HEK293 (cell line): Measurements from ENCODE around the gene ART5.
"Not testable (repeated sequence)": the region's sequence is repeated elsewhere in the genome, so short reads cannot be mapped to it uniquely, and the experiment has no call there.

ENCODE experiments used
- CTCF ChIA-PET: fragments of 350-600 bp; formaldehyde crosslinking; extraction: SDS; loops from one replicate; lab custom pipeline; 2021; ENCODE audit warnings: antibody characterized with exemption; lab: Yijun Ruan, JAX
- POLR2A ChIA-PET: fragments of 300-600 bp; formaldehyde crosslinking; extraction: SDS; loops from one replicate; lab custom pipeline; 2020; ENCODE audit warnings: antibody characterized with exemption, inconsistent platforms; lab: Yijun Ruan, JAX
- H3K27ac ChIP-seq: fragments of 200-500 bp; sonication (Bioruptor generic); 2 replicates; pipeline ENCODE4 v1.5.1; 2014; ENCODE audit warnings: low read depth, low read length, control low read depth, inconsistent platforms; ENCODE audit errors: extremely low read depth
- H3K36me3 ChIP-seq, 2 experiments: fragments of 200-500 bp in 1 of 2; sonication (Bioruptor generic) in 1 of 2; 1 replicate in 1 of 2; 2 replicates in 1 of 2; pipeline ENCODE4 v1.5.1; 2014 to 2017; ENCODE audit warnings: inconsistent platforms in 2 of 2, low read length in 2 of 2; ENCODE audit not compliant: control insufficient read depth in 2 of 2, insufficient read depth in 1 of 2
- H3K4me1 ChIP-seq: fragments of 200-500 bp; sonication (Bioruptor generic); 2 replicates; pipeline ENCODE4 v1.5.1; 2014; ENCODE audit warnings: mild to moderate bottlenecking, low read length, inconsistent platforms; ENCODE audit not compliant: control insufficient read depth, insufficient read depth
- H3K4me3 ChIP-seq: 2 replicates; pipeline ENCODE4 v1.5.1; 2011; ENCODE audit warnings: low read depth, mild to moderate bottlenecking, control low read depth, low read length, moderate library complexity
- H3K9me3 ChIP-seq: fragments of 200-500 bp; sonication (Bioruptor generic); 2 replicates; pipeline ENCODE4 v1.5.1; 2014; ENCODE audit warnings: low read depth, low read length, inconsistent platforms; ENCODE audit not compliant: control insufficient read depth, insufficient read depth
- ATF2 ChIP-seq: fragments of 450-650 bp; formaldehyde crosslinking; IDR thresholded peaks from 2 replicates; pipeline ENCODE4 v1.5.1; 2016; ENCODE audit warnings: missing biosample characterization, missing genetic modification characterization, low read depth
- BCL6B ChIP-seq: fragments of 450-650 bp; formaldehyde crosslinking; IDR thresholded peaks from 2 replicates; pipeline ENCODE4 v1.5.1; 2017; ENCODE audit warnings: missing biosample characterization, missing genetic modification characterization
- KLF1 ChIP-seq: fragments of 450-650 bp; formaldehyde crosslinking; IDR thresholded peaks from 2 replicates; pipeline ENCODE4 v1.5.1; 2016; ENCODE audit warnings: missing biosample characterization, missing genetic modification characterization
- KLF10 ChIP-seq: fragments of 450-650 bp; IDR thresholded peaks from 2 replicates; pipeline ENCODE4 v1.5.1; 2018; ENCODE audit warnings: missing biosample characterization, mild to moderate bottlenecking, missing genetic modification characterization
- PRDM2 ChIP-seq: fragments of 450-650 bp; formaldehyde crosslinking; IDR thresholded peaks from 2 replicates; pipeline ENCODE4 v1.5.1; 2016; ENCODE audit warnings: missing biosample characterization, missing genetic modification characterization, borderline replicate concordance
- ZFHX2 ChIP-seq: fragments of 450-650 bp; formaldehyde crosslinking; conservative IDR thresholded peaks from 2 replicates; pipeline ENCODE4 v1.5.1; 2016; ENCODE audit warnings: missing biosample characterization, missing genetic modification characterization
- ZFP41 ChIP-seq: fragments of 450-650 bp; formaldehyde crosslinking; IDR thresholded peaks from 2 replicates; pipeline ENCODE4 v1.5.1; 2016; ENCODE audit warnings: missing biosample characterization, missing genetic modification characterization, borderline replicate concordance
- ZNF133 ChIP-seq: fragments of 450-650 bp; formaldehyde crosslinking; IDR thresholded peaks from 2 replicates; pipeline ENCODE4 v1.5.1; 2016; ENCODE audit warnings: missing biosample characterization, missing genetic modification characterization
- ZNF184 ChIP-seq: fragments of 450-650 bp; IDR thresholded peaks from 2 replicates; pipeline ENCODE4 v1.5.1; 2018; ENCODE audit warnings: missing biosample characterization, mild to moderate bottlenecking, missing genetic modification characterization
- ZNF48 ChIP-seq: fragments of 450-650 bp; formaldehyde crosslinking; IDR thresholded peaks from 2 replicates; pipeline ENCODE4 v1.5.1; 2016; ENCODE audit warnings: missing biosample characterization, missing genetic modification characterization
- ZNF645 ChIP-seq: fragments of 450-650 bp; formaldehyde crosslinking; IDR thresholded peaks from 2 replicates; pipeline ENCODE4; 2016; ENCODE audit warnings: missing biosample characterization, missing genetic modification characterization
- ZNF701 ChIP-seq: fragments of 450-650 bp; formaldehyde crosslinking; IDR thresholded peaks from 2 replicates; pipeline ENCODE4 v1.5.1; 2016; ENCODE audit warnings: missing biosample characterization, missing genetic modification characterization
- TF ChIP-seq, protein P1 (sequence below): fragments of 450-650 bp; formaldehyde crosslinking; conservative IDR thresholded peaks from 2 replicates; pipeline ENCODE4 v1.5.1; 2016; ENCODE audit warnings: low read depth, missing biosample characterization, missing genetic modification characterization

Gene ART5

DNA sequence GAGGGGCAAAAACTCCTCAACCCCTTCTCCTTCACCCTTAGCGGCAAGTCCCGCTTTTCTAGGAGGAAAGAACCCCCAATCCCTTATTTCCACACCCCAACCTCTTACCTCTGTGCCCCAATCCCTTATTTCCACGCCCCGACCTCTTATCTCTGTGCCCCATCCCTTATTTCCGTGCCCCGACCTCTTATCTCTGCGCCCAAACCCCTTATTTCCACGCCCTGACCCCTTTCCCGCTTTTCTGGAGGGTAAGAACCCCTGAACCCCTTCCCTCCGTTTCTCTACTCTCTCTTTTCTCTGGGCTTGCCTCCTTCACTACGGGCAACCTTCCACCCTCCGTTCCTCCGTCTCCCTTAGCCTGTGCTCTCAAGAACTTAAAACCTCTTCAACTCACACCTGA is 7.1 kb upstream of the ART5 start:
- H3K4me3 ChIP-seq, H3K36me3 ChIP-seq, H3K4me1 ChIP-seq, H3K9me3 ChIP-seq, POLR2A ChIA-PET, CTCF ChIA-PET, H3K27ac ChIP-seq: not testable (repeated sequence)

DNA sequence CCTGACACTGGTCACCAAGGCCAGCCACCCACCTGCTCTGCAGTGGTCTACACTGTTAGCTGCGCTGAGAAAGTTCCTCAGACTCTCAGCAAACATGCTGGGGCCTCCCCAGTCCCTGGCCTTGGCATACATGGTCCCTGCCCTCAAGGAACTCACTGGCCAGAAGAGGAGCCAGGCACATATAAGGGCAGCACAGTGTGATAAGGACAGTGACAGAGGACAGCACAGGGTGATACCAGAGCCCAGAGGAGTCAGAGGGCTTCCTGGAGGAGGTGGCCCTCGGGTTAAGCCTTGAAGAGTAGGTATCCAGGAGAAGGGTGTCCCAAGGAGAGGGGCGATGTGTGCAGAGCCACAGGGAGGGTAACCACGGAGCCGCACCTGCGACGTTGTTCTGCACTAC is 3.8 kb upstream of the ART5 start:
- Histone ChIP-seq H3K4me3 (no peak overlapping the region), H3K36me3 (no peaks in the 10 kb centered on the region), H3K9me3 (no peaks in the 10 kb centered on the region)
- ChIA-PET CTCF (interaction anchor here (0.7 kb wide), 1 partner anchor 1361 kb away, joined by 3 read pairs; no protein-coding TSS in a partner anchor), POLR2A (no interaction called here)
- TF ChIP-seq ZNF48: no peak
- no peak for TF ChIP-seq BCL6B
- no peak for TF ChIP-seq ZNF184
- TF ChIP-seq ATF2: no peak
- TF ChIP-seq ZNF701 (tag by site-specific recombination): no peak
- no peak for TF ChIP-seq ZFHX2 (tag by site-specific recombination)
- TF ChIP-seq ZNF645 (tag by site-specific recombination): no peak
- TF ChIP-seq, all 188 proteins: peak for 0
- H3K27ac ChIP-seq: no peak overlapping the region
- H3K4me1 ChIP-seq: no peaks in the 10 kb centered on the region

DNA sequence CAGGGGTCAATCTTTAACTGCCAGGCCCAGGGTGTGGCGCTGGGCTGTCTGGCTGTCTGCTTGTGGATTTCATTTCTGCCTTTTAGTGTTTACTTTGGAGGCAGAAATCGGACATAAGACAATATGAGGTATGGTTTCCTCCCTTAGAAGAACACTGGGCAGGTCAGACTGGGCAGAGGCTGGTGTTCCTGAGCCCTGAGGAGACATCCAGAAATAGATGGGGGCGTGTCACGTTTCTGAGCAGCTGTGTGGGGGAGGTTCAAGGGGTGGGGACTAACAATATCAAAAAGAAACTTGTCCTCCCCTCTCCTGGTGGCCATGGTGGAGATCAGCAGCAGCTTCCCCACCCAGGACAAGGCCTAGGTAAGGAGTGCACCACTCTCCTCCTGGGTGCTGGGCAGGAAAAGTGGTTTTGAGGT is 3.0 kb upstream of the ART5 start, which contains the start of gene ART1:
Gene ART1, plus strand, starts transcription at position 312 of the 419 bp plus-strand sequence. CDS start 14,086 bp downstream, outside the sequence.
- H3K36me3 ChIP-seq: no peaks in the 10 kb centered on the region
- POLR2A ChIA-PET: no interaction called here
- no peak within 1 kb of the TSS for H3K4me3 ChIP-seq
- TF ChIP-seq KLF10 (tag by site-specific recombination): 0 out of 2 replicates have a peak, but pooled peaks have one; percentile 30
- TF ChIP-seq, protein P1, sequence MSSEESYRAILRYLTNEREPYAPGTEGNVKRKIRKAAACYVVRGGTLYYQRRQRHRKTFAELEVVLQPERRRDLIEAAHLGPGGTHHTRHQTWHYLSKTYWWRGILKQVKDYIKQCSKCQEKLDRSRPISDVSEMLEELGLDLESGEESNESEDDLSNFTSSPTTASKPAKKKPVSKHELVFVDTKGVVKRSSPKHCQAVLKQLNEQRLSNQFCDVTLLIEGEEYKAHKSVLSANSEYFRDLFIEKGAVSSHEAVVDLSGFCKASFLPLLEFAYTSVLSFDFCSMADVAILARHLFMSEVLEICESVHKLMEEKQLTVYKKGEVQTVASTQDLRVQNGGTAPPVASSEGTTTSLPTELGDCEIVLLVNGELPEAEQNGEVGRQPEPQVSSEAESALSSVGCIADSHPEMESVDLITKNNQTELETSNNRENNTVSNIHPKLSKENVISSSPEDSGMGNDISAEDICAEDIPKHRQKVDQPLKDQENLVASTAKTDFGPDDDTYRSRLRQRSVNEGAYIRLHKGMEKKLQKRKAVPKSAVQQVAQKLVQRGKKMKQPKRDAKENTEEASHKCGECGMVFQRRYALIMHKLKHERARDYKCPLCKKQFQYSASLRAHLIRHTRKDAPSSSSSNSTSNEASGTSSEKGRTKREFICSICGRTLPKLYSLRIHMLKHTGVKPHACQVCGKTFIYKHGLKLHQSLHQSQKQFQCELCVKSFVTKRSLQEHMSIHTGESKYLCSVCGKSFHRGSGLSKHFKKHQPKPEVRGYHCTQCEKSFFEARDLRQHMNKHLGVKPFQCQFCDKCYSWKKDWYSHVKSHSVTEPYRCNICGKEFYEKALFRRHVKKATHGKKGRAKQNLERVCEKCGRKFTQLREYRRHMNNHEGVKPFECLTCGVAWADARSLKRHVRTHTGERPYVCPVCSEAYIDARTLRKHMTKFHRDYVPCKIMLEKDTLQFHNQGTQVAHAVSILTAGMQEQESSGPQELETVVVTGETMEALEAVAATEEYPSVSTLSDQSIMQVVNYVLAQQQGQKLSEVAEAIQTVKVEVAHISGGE (tag by site-specific recombination): no peak
- no peak for TF ChIP-seq ZFP41
- 0 out of 2 replicates have a peak, but pooled peaks have one; percentile 42 for TF ChIP-seq KLF1
- no peak for TF ChIP-seq ZNF133 (tag by site-specific recombination)
- TF ChIP-seq ZFHX2 (tag by site-specific recombination): peak; percentile 33
- TF ChIP-seq PRDM2: no peak
- no peak within 1 kb of the TSS for H3K27ac ChIP-seq
- no peaks in the 10 kb centered on the region for H3K9me3 ChIP-seq
- CTCF ChIA-PET: interaction anchor here (0.7 kb wide), 1 partner anchor 1361 kb away, joined by 3 read pairs; no protein-coding TSS in a partner anchor
- H3K4me1 ChIP-seq: no peaks in the 10 kb centered on the region
